ENCODE data around the gene LRRN4CL. TPM values are rescaled to one million over a fixed set of nuclear protein-coding genes. Genes with fewer than 3 reads are reported as not detected.

LRRN4CL gene
- total and polyA plus RNA-seq, 9 of the 15 experiments (the other 6 are each of a cell fraction or from before 2014, with no cell fraction given) = 0.03 to 0.11 (median 0.05) TPM; not detected in 4

- TF ChIP-seq CBX3 (IDR thresholded peaks at IDR 0.05; ENCODE audit: borderline replicate concordance in 1 of 2, low read length in 2 of 2) (no peak), NFE2L1 (tag; IDR thresholded peaks at IDR 0.05; ENCODE audit: borderline replicate concordance, low read depth) (no peak), CTCFL (IDR thresholded peaks at IDR 0.05; ENCODE audit: borderline replicate concordance, insufficient read depth, low read depth, low read length, poor library complexity, severe bottlenecking) (no peak), FUS (optimal IDR thresholded peaks at IDR 0.05; ENCODE audit: low read depth, low read length) (no peak), DDX20 (tag; IDR thresholded peaks at IDR 0.05; ENCODE audit: low read depth) (no peak), USF2 (CRISPR knock-in tag; IDR thresholded peaks at IDR 0.05) (peak; percentile 99), NCOR1 (IDR thresholded peaks at IDR 0.05) (no peak), CHD7 (IDR thresholded peaks at IDR 0.05; ENCODE audit: low read depth, low read length) (no peak), U2AF1 (optimal IDR thresholded peaks at IDR 0.05; ENCODE audit: low read depth, low read length) (no peak)
These were observed 10.3 kb downstream of the LRRN4CL start, which contains the start of gene UBXN1 (continued) for GRCh38 chr11:62678770-62679696.

All from K562 (cell line).